Right cardiac atrium (tissue), 5 donors: ENCODE measurements around the gene HCAR2. TPM values are rescaled to one million over a fixed set of nuclear protein-coding genes. Genes with fewer than 3 reads are reported as not detected.
"Not testable (repeated sequence)": the region's sequence is repeated elsewhere in the genome, so short reads cannot be mapped to it uniquely, and the experiment has no call there.

Source experiments
- ATAC-seq, 2 donors: fragments of 200-7000 bp; cut with Tn5 transposase; one replicate each; pipeline versions ENCODE4 v1.8.0 to v1.9.1; 2020; ENCODE audit warnings: moderate library complexity in 2 of 2, mild to moderate bottlenecking in 1 of 2
- DNase-seq, 3 donors: peaks; one replicate each; pipeline ENCODE4 v3.0.0-alpha.2; 2020
- H3K27ac ChIP-seq: one replicate; pipeline ENCODE4 v1.5.1; 2013; ENCODE audit warnings: mild to moderate bottlenecking, low read length, control low read depth, moderate library complexity
- H3K27me3 ChIP-seq: one replicate; pipeline ENCODE4 v1.6.1; 2013; ENCODE audit not compliant: control insufficient read depth, insufficient read depth
- H3K4me1 ChIP-seq: one replicate; pipeline ENCODE4 v1.6.1; 2013; ENCODE audit warnings: low read length; ENCODE audit not compliant: control insufficient read depth, insufficient read depth
- H3K4me3 ChIP-seq: one replicate; pipeline ENCODE4 v1.5.1; 2013; ENCODE audit warnings: low read length, control low read depth
- H3K9me3 ChIP-seq: one replicate; pipeline ENCODE4 v1.6.1; 2013; ENCODE audit warnings: low read length; ENCODE audit not compliant: control insufficient read depth
- WGBS: extraction: QIAGEN DNeasy Blood & Tissue Kit; methylation state at CpG from one replicate; pipeline ENCODE4 v1.1.7; 2013; 5-methylcytosine and 5-hydroxymethylcytosine counted together
- intact Hi-C, 4 donors: fragments of 100-400 bp; cut with DNase I; formaldehyde crosslinking; loops; one replicate each; pipeline versions ENCODE4 v1.11.0 to v1.14.0; 2022 to 2023
- polyA plus RNA-seq: library from polyadenylated mRNA; stranded (reverse); fragments of 200-250 nt; gene quantifications from one replicate; pipeline ENCODE4 v1.2.3, GENCODE V29; 2013
- total RNA-seq, 4 donors: library from RNA; stranded (reverse); fragmentation: NEBNext Ultra II Directional; extraction: Animal tissue kit (Norgen Biotek cat#: 25700); gene quantifications; one replicate each; pipeline ENCODE4 v1.2.1, GENCODE V29; 2021
- donor health status: healthy with polysubstance abuse.
- donor health status: DM: no; HTN: yes; CAD: no.
- donor health status: DM: no; HTN: no; CAD: no.
- donor health status: DM: no; HTN: yes; CAD: no; lungs with severe emphysema.
- donor health status: DM: yes; HTN: yes; CAD: no.

Gene HCAR2
- total and polyA plus RNA-seq, 5 donors = 0.16 to 0.58 TPM; not detected in 3

GRCh38 chr12:122713491-122714188 is 10.5 kb upstream of the HCAR2 start:
- H3K4me3 ChIP-seq, intact Hi-C loops, H3K27ac ChIP-seq, H3K27me3 ChIP-seq, H3K4me1 ChIP-seq, H3K9me3 ChIP-seq, DNase-seq: not testable (repeated sequence)
- ATAC-seq = peak in 1 of 2 donors; percentile 29
- 52% methylated on average over 3 of the region's 10 CpGs for WGBS

GRCh38 chr12:122711266-122711665 is 8.1 kb upstream of the HCAR2 start:
- H3K9me3 ChIP-seq, H3K27ac ChIP-seq, intact Hi-C loops, ATAC-seq, H3K27me3 ChIP-seq, H3K4me3 ChIP-seq, H3K4me1 ChIP-seq: not testable (repeated sequence)
- peak in 1 of 3 donors; percentile 6 for DNase-seq
- WGBS = 74% methylated on average over 1 of the region's 1 CpG

GRCh38 chr12:122710341-122710740 is 7.2 kb upstream of the HCAR2 start:
- H3K9me3 ChIP-seq, DNase-seq, H3K4me3 ChIP-seq, H3K27ac ChIP-seq, intact Hi-C loops, ATAC-seq, H3K27me3 ChIP-seq, H3K4me1 ChIP-seq: not testable (repeated sequence)
- WGBS = 67% methylated on average over 2 of the region's 2 CpGs

- intact Hi-C loops, H3K9me3 ChIP-seq, ATAC-seq, H3K4me1 ChIP-seq, H3K27me3 ChIP-seq, DNase-seq, H3K4me3 ChIP-seq, H3K27ac ChIP-seq: not testable (repeated sequence)
- WGBS = no CpG with 5 or more reads among the region's 3 CpGs
These were observed 6.1 kb upstream of the HCAR2 start for GRCh38 chr12:122709287-122709686.

- H3K27ac ChIP-seq, H3K4me1 ChIP-seq, intact Hi-C loops, H3K9me3 ChIP-seq, ATAC-seq, H3K27me3 ChIP-seq, DNase-seq, H3K4me3 ChIP-seq: not testable (repeated sequence)
- 87% methylated on average over 3 of the region's 3 CpGs for WGBS
These were observed 684 bp upstream of the HCAR2 start for GRCh38 chr12:122703841-122704240.

GRCh38 chr12:122701481-122701880 is 1.7 kb downstream of the HCAR2 start:
- 59% methylated on average over 4 of the region's 4 CpGs for WGBS
- H3K27me3 ChIP-seq, H3K4me1 ChIP-seq, H3K4me3 ChIP-seq, DNase-seq, ATAC-seq, intact Hi-C loops, H3K9me3 ChIP-seq, H3K27ac ChIP-seq: not testable (repeated sequence)

GRCh38 chr12:122700038-122700710 is 3.0 kb downstream of the HCAR2 start:
- H3K27me3 ChIP-seq, H3K27ac ChIP-seq, ATAC-seq, DNase-seq, H3K4me3 ChIP-seq, H3K4me1 ChIP-seq, intact Hi-C loops, H3K9me3 ChIP-seq: not testable (repeated sequence)
- WGBS = 67% methylated on average over 2 of the region's 9 CpGs

GRCh38 chr12:122696922-122697321 is 6.2 kb downstream of the HCAR2 start:
- ATAC-seq, intact Hi-C loops, H3K27ac ChIP-seq, H3K4me1 ChIP-seq, H3K9me3 ChIP-seq, H3K27me3 ChIP-seq, DNase-seq, H3K4me3 ChIP-seq: not testable (repeated sequence)
- WGBS = 81% methylated on average over 2 of the region's 2 CpGs

- intact Hi-C loops = no loop called here
- DNase-seq (no peak), ATAC-seq (no peak)
- Histone ChIP-seq H3K4me3 (no peak overlapping the region), H3K27ac (no peak overlapping the region), H3K4me1 (no peaks in the 10 kb centered on the region), H3K27me3 (no peaks in the 10 kb centered on the region), H3K9me3 (no peaks in the 10 kb centered on the region)
- WGBS = 78% methylated on average over 3 of the region's 3 CpGs
These were observed 11.6 kb downstream of the HCAR2 start for GRCh38 chr12:122691566-122691965.

- no peak overlapping the region for H3K4me3 ChIP-seq
- intact Hi-C loops = no loop called here
- 88% methylated on average over 3 of the region's 3 CpGs for WGBS
- ATAC-seq = no peak
- no peaks in the 10 kb centered on the region for H3K27me3 ChIP-seq
- H3K9me3 ChIP-seq = no peaks in the 10 kb centered on the region
- H3K4me1 ChIP-seq = no peaks in the 10 kb centered on the region
- H3K27ac ChIP-seq = no peak overlapping the region
- no peak for DNase-seq
These were observed 14.9 kb downstream of the HCAR2 start for GRCh38 chr12:122688291-122688690.

GRCh38 chr12:122687086-122687485 is 16.1 kb downstream of the HCAR2 start:
- no peak for ATAC-seq
- WGBS = 44% methylated on average over 5 of the region's 5 CpGs
- intact Hi-C loops = no loop called here

More at GRCh38 chr12:122687086-122687485, 16.1 kb downstream of the HCAR2 start:
- H3K4me1 ChIP-seq = no peaks in the 10 kb centered on the region
- H3K4me3 ChIP-seq = no peak overlapping the region
- no peaks in the 10 kb centered on the region for H3K27me3 ChIP-seq
- H3K27ac ChIP-seq = no peak overlapping the region
- no peaks in the 10 kb centered on the region for H3K9me3 ChIP-seq
- no peak for DNase-seq
